GM12801 (cell line): Measurements from ENCODE around the gene SHC2.

ENCODE experiments used
- CTCF ChIP-seq: IDR thresholded peaks from one replicate; pipeline ENCODE4 v1.5.1; 2011; ENCODE audit warnings: control low read depth; ENCODE audit not compliant: insufficient read length; ENCODE audit errors: extremely low read depth

Gene SHC2

GRCh38 chr19:455031-455705, 5.7 kb downstream of the SHC2 start:
- no peak for TF ChIP-seq CTCF

GRCh38 chr19:453606-454005, 7.2 kb downstream of the SHC2 start:
- TF ChIP-seq CTCF: no peak

- TF ChIP-seq CTCF: no peak
These were observed 8.0 kb downstream of the SHC2 start for GRCh38 chr19:452829-453228.

GRCh38 chr19:449916-450315, 10.9 kb downstream of the SHC2 start:
- TF ChIP-seq CTCF: no peak

- TF ChIP-seq CTCF: no peak
These were observed 12.8 kb downstream of the SHC2 start for GRCh38 chr19:447816-448560.

- TF ChIP-seq CTCF: no peak
These were observed 13.8 kb downstream of the SHC2 start for GRCh38 chr19:447064-447426.

- TF ChIP-seq CTCF: no peak
These were observed 16.1 kb downstream of the SHC2 start for GRCh38 chr19:444677-445210.
